Left lung (tissue), 10 donors: Measurements from ENCODE around the gene PDE4D. TPM values are rescaled to one million over a fixed set of nuclear protein-coding genes. Genes with fewer than 3 reads are reported as not detected.

Experiments
- ATAC-seq: fragments of 200-7000 bp; cut with Tn5 transposase; one replicate; pipeline ENCODE4 v1.9.1; 2020; ENCODE audit warnings: moderate library complexity
- DNase-seq, 4 donors: peaks; one replicate each; pipeline ENCODE4 v3.0.0-alpha.2; 2013 to 2020
- H3K27ac ChIP-seq, 2 donors: fragments of 200-600 bp; sonication (generic) in 1 of 2; one replicate each; pipeline versions ENCODE4 v1.5.0 to v1.8.0; 2020 to 2021
- H3K27me3 ChIP-seq, 2 donors: fragments of 200-600 bp; sonication (generic) in 1 of 2; one replicate each; pipeline versions ENCODE4 v1.5.0 to v1.8.0; 2020 to 2021
- H3K36me3 ChIP-seq, 2 donors: fragments of 200-600 bp; sonication (generic) in 1 of 2; one replicate each; pipeline versions ENCODE4 v1.5.0 to v1.8.0; 2020 to 2021
- H3K4me1 ChIP-seq, 2 donors: fragments of 200-600 bp; one replicate each; pipeline ENCODE4 v1.8.0; 2021
- H3K4me3 ChIP-seq, 2 donors: fragments of 200-600 bp; sonication (generic) in 1 of 2; one replicate each; pipeline versions ENCODE4 v1.5.0 to v1.8.0; 2020 to 2021; ENCODE audit warnings: mild to moderate bottlenecking in 1 of 2
- H3K9me3 ChIP-seq, 2 donors: fragments of 200-600 bp; sonication (generic) in 1 of 2; one replicate each; pipeline versions ENCODE4 v1.5.0 to v1.8.0; 2020 to 2021
- CTCF ChIP-seq, 2 donors: fragments of 200-600 bp; sonication (generic) in 1 of 2; IDR thresholded peaks; one replicate each; pipeline versions ENCODE4 v1.5.0 to v1.8.0; 2021; ENCODE audit warnings: antibody characterized with exemption in 2 of 2
- intact Hi-C, 2 donors: fragments of 100-400 bp; cut with DNase I; formaldehyde crosslinking; loops; one replicate each; pipeline versions ENCODE4 v1.11.2 to v1.14.2; 2022
- polyA plus RNA-seq, 6 donors: library from polyadenylated mRNA; unstranded; fragments of 120-200 nt; gene quantifications; one replicate each; pipeline ENCODE4 v1.2.1, GENCODE V29; 2013; ENCODE audit not compliant: insufficient read length in 6 of 6
- total RNA-seq, 2 donors: library from RNA; stranded (reverse); fragmentation: NEBNext Ultra II Directional; extraction: Animal tissue kit (Norgen Biotek cat#: 25700); gene quantifications; one replicate each; pipeline ENCODE4 v1.2.1, GENCODE V29; 2021
- donor health status: DM: no; HTN: yes; CAD: no.
- donor health status: DM: no; HTN: no; CAD: no.

Gene PDE4D
- total and polyA plus RNA-seq, 8 donors, result 21.4 to 57.1 (median 25.4) TPM

GRCh38 chr5:59351076-59351794 is 542.3 kb downstream of the PDE4D start:
- DNase-seq, result peak in 2 of 4 donors; percentile 73 to 80
- intact Hi-C loops, result no loop called here

GRCh38 chr5:59348189-59348588 is 545.3 kb downstream of the PDE4D start:
- TF ChIP-seq CTCF (IDR thresholded peaks at IDR 0.05), result no peak
- intact Hi-C loops, result no loop called here
- Histone ChIP-seq H3K27ac (no peak overlapping the region), H3K9me3 (no peaks in the 10 kb centered on the region), H3K36me3 (no peaks in the 10 kb centered on the region), H3K27me3 (no peaks in the 10 kb centered on the region), H3K4me3 (no peak overlapping the region), H3K4me1 (no peaks in the 10 kb centered on the region)
- DNase-seq (no peak), ATAC-seq (no peak)

More at GRCh38 chr5:59351076-59351794, 542.3 kb downstream of the PDE4D start:
- H3K9me3 ChIP-seq, result no peaks in the 10 kb centered on the region
- no peak overlapping the region for H3K27ac ChIP-seq
- peaks cover 0 to 12% of the 10 kb centered on the region in 2 donors for H3K4me1 ChIP-seq
- ATAC-seq, result peak; percentile 50
- H3K27me3 ChIP-seq, result no peaks in the 10 kb centered on the region
- no peak for TF ChIP-seq CTCF (IDR thresholded peaks at IDR 0.05)
- no peak overlapping the region for H3K4me3 ChIP-seq
- H3K36me3 ChIP-seq, result no peaks in the 10 kb centered on the region

- intact Hi-C loops, result no loop called here
Observed at GRCh38 chr5:59346982-59347381, 546.5 kb downstream of the PDE4D start.

GRCh38 chr5:59346514-59346913 is 547.0 kb downstream of the PDE4D start:
- TF ChIP-seq CTCF (IDR thresholded peaks at IDR 0.05), result no peak
- Histone ChIP-seq H3K27ac (no peak overlapping the region), H3K4me3 (no peak overlapping the region), H3K4me1 (no peaks in the 10 kb centered on the region), H3K9me3 (no peaks in the 10 kb centered on the region), H3K36me3 (no peaks in the 10 kb centered on the region), H3K27me3 (no peaks in the 10 kb centered on the region)
- no peak for DNase-seq
- ATAC-seq, result no peak
- intact Hi-C loops, result no loop called here

More at GRCh38 chr5:59346982-59347381, 546.5 kb downstream of the PDE4D start:
- no peak overlapping the region for H3K4me3 ChIP-seq
- no peak for DNase-seq
- H3K4me1 ChIP-seq, result no peaks in the 10 kb centered on the region
- no peak for TF ChIP-seq CTCF (IDR thresholded peaks at IDR 0.05)
- no peaks in the 10 kb centered on the region for H3K9me3 ChIP-seq
- no peaks in the 10 kb centered on the region for H3K36me3 ChIP-seq
- no peak for ATAC-seq
- H3K27me3 ChIP-seq, result no peaks in the 10 kb centered on the region
- no peak overlapping the region for H3K27ac ChIP-seq

- Histone ChIP-seq H3K27ac (no peak overlapping the region), H3K9me3 (no peaks in the 10 kb centered on the region), H3K4me3 (no peak overlapping the region), H3K36me3 (no peaks in the 10 kb centered on the region), H3K4me1 (peaks cover 0 to 3% of the 10 kb centered on the region in 2 donors), H3K27me3 (no peaks in the 10 kb centered on the region)
- ATAC-seq, result no peak
- intact Hi-C loops, result no loop called here
- no peak for TF ChIP-seq CTCF (IDR thresholded peaks at IDR 0.05)
- no peak for DNase-seq
Observed at GRCh38 chr5:59342181-59342580, 551.3 kb downstream of the PDE4D start.
